ENCODE measurements around the gene CCDC85B. TPM values are rescaled to one million over a fixed set of nuclear protein-coding genes. Genes with fewer than 3 reads are reported as not detected.

The CCDC85B gene
- polyA plus RNA-seq, 3 donors = 6.7 to 8.3 (median 8.0) TPM

- DNase-seq (ENCODE audit: low read depth in 3 of 3, low spot score in 2 of 3) = no peak
Observed at GRCh38 chr11:65900899-65901180, 10.4 kb downstream of the CCDC85B start.

- no peak for DNase-seq (ENCODE audit: low read depth in 3 of 3, low spot score in 2 of 3)
Observed at GRCh38 chr11:65903068-65903481, 12.6 kb downstream of the CCDC85B start.

GRCh38 chr11:65903715-65904114 is 13.2 kb downstream of the CCDC85B start:
- DNase-seq (ENCODE audit: low read depth in 3 of 3, low spot score in 2 of 3) = no peak

- DNase-seq (ENCODE audit: low read depth in 3 of 3, low spot score in 2 of 3) = no peak
Observed at GRCh38 chr11:65906602-65907001, 16.1 kb downstream of the CCDC85B start.

- DNase-seq (ENCODE audit: low read depth in 3 of 3, low spot score in 2 of 3) = no peak
Observed at GRCh38 chr11:65907878-65908277, 17.4 kb downstream of the CCDC85B start.

- DNase-seq (ENCODE audit: low read depth in 3 of 3, low spot score in 2 of 3) = no peak
Observed at GRCh38 chr11:65911682-65912568, 21.5 kb downstream of the CCDC85B start.

- DNase-seq (ENCODE audit: low read depth in 3 of 3, low spot score in 2 of 3) = no peak
Observed at GRCh38 chr11:65912845-65913244, 22.4 kb downstream of the CCDC85B start.

- no peak for DNase-seq (ENCODE audit: low read depth in 3 of 3, low spot score in 2 of 3)
Observed at GRCh38 chr11:65915101-65915820, 24.8 kb downstream of the CCDC85B start.

GRCh38 chr11:65915821-65916251 is 25.4 kb downstream of the CCDC85B start:
- no peak for DNase-seq (ENCODE audit: low read depth in 3 of 3, low spot score in 2 of 3)

GRCh38 chr11:65916391-65916790 is 25.9 kb downstream of the CCDC85B start:
- DNase-seq (ENCODE audit: low read depth in 3 of 3, low spot score in 2 of 3) = no peak

GRCh38 chr11:65917077-65917433 is 26.6 kb downstream of the CCDC85B start:
- DNase-seq (ENCODE audit: low read depth in 3 of 3, low spot score in 2 of 3) = no peak

GRCh38 chr11:65917434-65918210 is 27.1 kb downstream of the CCDC85B start:
- DNase-seq (ENCODE audit: low read depth in 3 of 3, low spot score in 2 of 3) = no peak

- no peak for DNase-seq (ENCODE audit: low read depth in 3 of 3, low spot score in 2 of 3)
Observed at GRCh38 chr11:65918211-65919140, 28.0 kb downstream of the CCDC85B start, which contains the start of gene C11orf68. Gene C11orf68 (minus strand): TSS chr11:65919062. CDS start chr11:65919031, 31 bp downstream.

- DNase-seq (ENCODE audit: low read depth in 3 of 3, low spot score in 2 of 3) = peak; percentile 75 to 95 (median 91)
Observed at GRCh38 chr11:65919141-65919572, 28.7 kb downstream of the CCDC85B start, which contains the start of gene DRAP1. Gene DRAP1 (plus strand): TSS chr11:65919426. CDS start chr11:65919502, 76 bp downstream.

- peak in 1 of 3 donors; percentile 18 for DNase-seq (ENCODE audit: low read depth in 3 of 3, low spot score in 2 of 3)
Observed at GRCh38 chr11:65919573-65920371, 29.3 kb downstream of the CCDC85B start.

GRCh38 chr11:65920372-65920802 is 29.9 kb downstream of the CCDC85B start:
- no peak for DNase-seq (ENCODE audit: low read depth in 3 of 3, low spot score in 2 of 3)

- DNase-seq (ENCODE audit: low read depth in 3 of 3, low spot score in 2 of 3) = no peak
Observed at GRCh38 chr11:65921033-65921555, 30.6 kb downstream of the CCDC85B start.

- no peak for DNase-seq (ENCODE audit: low read depth in 3 of 3, low spot score in 2 of 3)
Observed at GRCh38 chr11:65921876-65922275, 31.4 kb downstream of the CCDC85B start.

- DNase-seq (ENCODE audit: low read depth in 3 of 3, low spot score in 2 of 3) = no peak
Observed at GRCh38 chr11:65922565-65922964, 32.1 kb downstream of the CCDC85B start.
